ENCODE measurements around the gene ROBO4.

The ROBO4 gene

GRCh38 chr11:124942466-124943253, 45.0 kb upstream of the ROBO4 start:
- CTCF ChIA-PET: interaction anchor here (0.7 kb wide), 1 partner anchor 160 kb away, joined by 5 read pairs; no protein-coding TSS in a partner anchor
- no peak for DNase-seq (ENCODE audit: extremely low spot score)
- TF ChIP-seq ZNF384 (IDR thresholded peaks at IDR 0.05): no peak
- no peak for TF ChIP-seq NFRKB (IDR thresholded peaks at IDR 0.05)
- TF ChIP-seq ARNT (IDR thresholded peaks at IDR 0.05): no peak
- no peak for TF ChIP-seq SUZ12 (IDR thresholded peaks at IDR 0.05)
- no peak for TF ChIP-seq FOXA1 (IDR thresholded peaks at IDR 0.05)
- TF ChIP-seq TARDBP (IDR thresholded peaks at IDR 0.05): no peak
- TF ChIP-seq L3MBTL2 (conservative IDR thresholded peaks at IDR 0.05): no peak
- no peak for TF ChIP-seq ELF4 (IDR thresholded peaks at IDR 0.05)
- no peak for TF ChIP-seq FOXM1 (IDR thresholded peaks at IDR 0.05; ENCODE audit: borderline replicate concordance)
- TF ChIP-seq PKNOX1 (IDR thresholded peaks at IDR 0.05): no peak
- TF ChIP-seq CTBP1 (IDR thresholded peaks at IDR 0.05; ENCODE audit: borderline replicate concordance): no peak
- TF ChIP-seq BHLHE40 (IDR thresholded peaks at IDR 0.05; ENCODE audit: borderline replicate concordance): no peak
- TF ChIP-seq LEF1 (IDR thresholded peaks at IDR 0.05; ENCODE audit: borderline replicate concordance): no peak
- no peak for TF ChIP-seq HDGF (IDR thresholded peaks at IDR 0.05; ENCODE audit: borderline replicate concordance)
- TF ChIP-seq SP1 (IDR thresholded peaks at IDR 0.05): no peak
- TF ChIP-seq FOXK2 (IDR thresholded peaks at IDR 0.05): no peak
- POLR2A ChIA-PET: interaction anchor here (0.8 to 2.3 kb wide), 4 partner anchors 8 to 66 kb away, joined by 3 to 15 read pairs (median 8); partner anchors contain the start of gene CCDC15

- no peak for DNase-seq (ENCODE audit: extremely low spot score)
- ChIA-PET CTCF (interaction anchor here (0.6 kb wide), 1 partner anchor 1361 kb away, joined by 4 read pairs; no protein-coding TSS in a partner anchor), POLR2A (interaction anchor here (1.4 to 2.3 kb wide), 2 partner anchors 9 to 12 kb away, joined by 3 to 15 read pairs; partner anchors contain the start of gene CCDC15)
- TF ChIP-seq SUZ12 (IDR thresholded peaks at IDR 0.05) (no peak), L3MBTL2 (conservative IDR thresholded peaks at IDR 0.05) (no peak), FOXA1 (IDR thresholded peaks at IDR 0.05) (no peak), CTBP1 (IDR thresholded peaks at IDR 0.05; ENCODE audit: borderline replicate concordance) (no peak)
Observed at GRCh38 chr11:124941703-124942102, 44.0 kb upstream of the ROBO4 start.

GRCh38 chr11:124938970-124939369, 41.3 kb upstream of the ROBO4 start:
- ChIA-PET POLR2A (interaction anchor here (1.8 kb wide), 1 partner anchor 15 kb away, joined by 9 read pairs; the partner anchor contains the start of gene CCDC15), CTCF (no interaction called here)
- TF ChIP-seq FOXM1 (IDR thresholded peaks at IDR 0.05; ENCODE audit: borderline replicate concordance): no peak
- TF ChIP-seq CTBP1 (IDR thresholded peaks at IDR 0.05; ENCODE audit: borderline replicate concordance): no peak
- TF ChIP-seq FOXA1 (IDR thresholded peaks at IDR 0.05): no peak
- no peak for TF ChIP-seq ARNT (IDR thresholded peaks at IDR 0.05)
- TF ChIP-seq SUZ12 (IDR thresholded peaks at IDR 0.05): no peak
- TF ChIP-seq SP1 (IDR thresholded peaks at IDR 0.05): no peak
- TF ChIP-seq BHLHE40 (IDR thresholded peaks at IDR 0.05; ENCODE audit: borderline replicate concordance): no peak
- no peak for TF ChIP-seq TARDBP (IDR thresholded peaks at IDR 0.05)
- no peak for TF ChIP-seq FOXK2 (IDR thresholded peaks at IDR 0.05)
- no peak for TF ChIP-seq ELF4 (IDR thresholded peaks at IDR 0.05)
- TF ChIP-seq HDGF (IDR thresholded peaks at IDR 0.05; ENCODE audit: borderline replicate concordance): no peak
- no peak for TF ChIP-seq L3MBTL2 (conservative IDR thresholded peaks at IDR 0.05)
- no peak for TF ChIP-seq PKNOX1 (IDR thresholded peaks at IDR 0.05)
- no peak for TF ChIP-seq NFRKB (IDR thresholded peaks at IDR 0.05)
- TF ChIP-seq ZNF384 (IDR thresholded peaks at IDR 0.05): no peak
- no peak for TF ChIP-seq LEF1 (IDR thresholded peaks at IDR 0.05; ENCODE audit: borderline replicate concordance)
- no peak for DNase-seq (ENCODE audit: extremely low spot score)

- no peak for DNase-seq (ENCODE audit: extremely low spot score)
- ChIA-PET CTCF (no interaction called here), POLR2A (interaction anchor here (1.8 kb wide), 1 partner anchor 15 kb away, joined by 9 read pairs; the partner anchor contains the start of gene CCDC15)
- TF ChIP-seq L3MBTL2 (conservative IDR thresholded peaks at IDR 0.05) (no peak), HDGF (IDR thresholded peaks at IDR 0.05; ENCODE audit: borderline replicate concordance) (no peak), NFRKB (IDR thresholded peaks at IDR 0.05) (no peak), FOXA1 (IDR thresholded peaks at IDR 0.05) (no peak), FOXK2 (IDR thresholded peaks at IDR 0.05) (no peak), SUZ12 (IDR thresholded peaks at IDR 0.05) (no peak), TARDBP (IDR thresholded peaks at IDR 0.05) (no peak), FOXM1 (IDR thresholded peaks at IDR 0.05; ENCODE audit: borderline replicate concordance) (no peak), LEF1 (IDR thresholded peaks at IDR 0.05; ENCODE audit: borderline replicate concordance) (no peak), ELF4 (IDR thresholded peaks at IDR 0.05) (no peak), PKNOX1 (IDR thresholded peaks at IDR 0.05) (no peak)
Observed at GRCh38 chr11:124938206-124938765, 40.6 kb upstream of the ROBO4 start.

GRCh38 chr11:124937336-124937935, 39.8 kb upstream of the ROBO4 start:
- no peak for DNase-seq (ENCODE audit: extremely low spot score)
- ChIA-PET POLR2A (interaction anchor here (1.8 to 2.0 kb wide), 2 partner anchors 16 to 61 kb away, joined by 4 to 9 read pairs; partner anchors contain the start of gene CCDC15), CTCF (no interaction called here)
- no peak for TF ChIP-seq HDGF (IDR thresholded peaks at IDR 0.05; ENCODE audit: borderline replicate concordance)
- TF ChIP-seq FOXM1 (IDR thresholded peaks at IDR 0.05; ENCODE audit: borderline replicate concordance): no peak
- TF ChIP-seq ELF4 (IDR thresholded peaks at IDR 0.05): no peak
- TF ChIP-seq SUZ12 (IDR thresholded peaks at IDR 0.05): no peak
- TF ChIP-seq PKNOX1 (IDR thresholded peaks at IDR 0.05): no peak
- TF ChIP-seq FOXK2 (IDR thresholded peaks at IDR 0.05): no peak
- TF ChIP-seq L3MBTL2 (conservative IDR thresholded peaks at IDR 0.05): no peak
- TF ChIP-seq TARDBP (IDR thresholded peaks at IDR 0.05): no peak
- TF ChIP-seq ZNF384 (IDR thresholded peaks at IDR 0.05): no peak
- no peak for TF ChIP-seq ARNT (IDR thresholded peaks at IDR 0.05)
- TF ChIP-seq BHLHE40 (IDR thresholded peaks at IDR 0.05; ENCODE audit: borderline replicate concordance): no peak
- TF ChIP-seq SP1 (IDR thresholded peaks at IDR 0.05): no peak
- no peak for TF ChIP-seq FOXA1 (IDR thresholded peaks at IDR 0.05)
- no peak for TF ChIP-seq NFRKB (IDR thresholded peaks at IDR 0.05)
- TF ChIP-seq LEF1 (IDR thresholded peaks at IDR 0.05; ENCODE audit: borderline replicate concordance): no peak
- no peak for TF ChIP-seq CTBP1 (IDR thresholded peaks at IDR 0.05; ENCODE audit: borderline replicate concordance)

All from HEK293T (cell line).